Liver (tissue), 3 donors: ENCODE data around the gene KATNAL2.

Experiments
- CTCF ChIP-seq: fragments of 150-350 bp; IDR thresholded peaks from 2 replicates; pipeline ENCODE4 v1.5.1; 2017; ENCODE audit warnings: improper control_type of control experiment, low read depth, low read length; ENCODE audit not compliant: missing input control
- FOXA1 ChIP-seq: IDR thresholded peaks from 2 replicates; pipeline ENCODE4 v1.6.1; 2016; ENCODE audit warnings: antibody characterized with exemption
- MAX ChIP-seq: IDR thresholded peaks from 2 replicates; pipeline ENCODE4 v1.6.1; 2016; ENCODE audit warnings: antibody characterized with exemption
- RAD21 ChIP-seq, 2 donors: IDR thresholded peaks; 2 replicates each; pipeline ENCODE4 v1.6.1; 2016; ENCODE audit warnings: antibody characterized with exemption in 2 of 2, mild to moderate bottlenecking in 2 of 2
- REST ChIP-seq: IDR thresholded peaks from 2 replicates; pipeline ENCODE4 v1.6.1; 2016; ENCODE audit warnings: antibody characterized with exemption, mild to moderate bottlenecking
- TAF1 ChIP-seq: conservative IDR thresholded peaks from 2 replicates; pipeline ENCODE4 v1.6.1; 2016; ENCODE audit warnings: antibody characterized with exemption, mild to moderate bottlenecking
- TF ChIP-seq, protein P1 (sequence below): IDR thresholded peaks from 2 replicates; pipeline ENCODE4 v1.6.1; 2016; ENCODE audit warnings: antibody characterized with exemption
- donor health status: healthy.
- donor health status: healthy.

DNA sequence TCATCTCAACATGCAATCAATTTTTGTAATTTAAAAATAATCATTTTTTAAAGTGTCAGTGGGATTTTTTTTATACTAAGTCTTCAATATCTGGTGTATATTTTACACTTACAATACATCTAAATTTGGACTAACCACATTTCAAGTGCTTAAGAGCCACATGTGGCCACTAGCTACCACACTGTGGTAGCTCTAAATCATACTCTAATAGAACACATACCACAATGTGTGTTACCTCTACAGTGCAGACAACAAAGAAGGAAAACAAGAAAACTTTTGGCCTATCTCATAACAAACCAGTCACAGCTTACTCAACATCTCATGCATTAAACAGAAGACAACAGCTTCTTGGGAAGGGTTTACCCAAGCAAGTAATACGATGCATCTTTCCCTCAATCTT is 24.6 kb upstream of the KATNAL2 start:
- no peak for TF ChIP-seq TAF1
- no peak for TF ChIP-seq CTCF
- TF ChIP-seq MAX: no peak
- no peak for TF ChIP-seq REST
- TF ChIP-seq, protein P1, sequence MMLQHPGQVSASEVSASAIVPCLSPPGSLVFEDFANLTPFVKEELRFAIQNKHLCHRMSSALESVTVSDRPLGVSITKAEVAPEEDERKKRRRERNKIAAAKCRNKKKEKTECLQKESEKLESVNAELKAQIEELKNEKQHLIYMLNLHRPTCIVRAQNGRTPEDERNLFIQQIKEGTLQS: no peak
- no peak for TF ChIP-seq FOXA1
- no peak for TF ChIP-seq RAD21 (IDR thresholded peaks at IDR 0.05)
